ENCODE data around the gene CAND2. TPM values are rescaled to one million over a fixed set of nuclear protein-coding genes. Genes with fewer than 3 reads are reported as not detected.

CAND2 gene
- total and polyA plus RNA-seq, 9 of the 15 experiments (the other 6 are each of a cell fraction or from before 2014, with no cell fraction given), result 0.91 to 14.9 (median 4.3) TPM

- no peak for TF ChIP-seq HBP1 (CRISPR knock-in tag; IDR thresholded peaks at IDR 0.05)
- no peak for TF ChIP-seq ZNF263 (CRISPR knock-in tag; IDR thresholded peaks at IDR 0.05; ENCODE audit: borderline replicate concordance)
- no peak for TF ChIP-seq ZNF583 (CRISPR knock-in tag; IDR thresholded peaks at IDR 0.05)
- no peak for TF ChIP-seq IRF2 (CRISPR knock-in tag; IDR thresholded peaks at IDR 0.05)
- TF ChIP-seq DEAF1 (CRISPR knock-in tag; IDR thresholded peaks at IDR 0.05), result no peak
- no peak for TF ChIP-seq RB1 (IDR thresholded peaks at IDR 0.05; ENCODE audit: low read depth)
- TF ChIP-seq ZNF280B (CRISPR knock-in tag; IDR thresholded peaks at IDR 0.05), result no peak
- TF ChIP-seq SRSF1 (IDR thresholded peaks at IDR 0.05; ENCODE audit: low read depth, low read length), result no peak
- TF ChIP-seq ZKSCAN8 (CRISPR knock-in tag; IDR thresholded peaks at IDR 0.05), result no peak
- TF ChIP-seq BACH1 (tag; IDR thresholded peaks at IDR 0.05), result no peak
- TF ChIP-seq NEUROD1 (IDR thresholded peaks at IDR 0.05; ENCODE audit: borderline replicate concordance, low read depth, low read length, partially characterized antibody), result peak; percentile 24
- TF ChIP-seq DMBX1 (CRISPR knock-in tag; IDR thresholded peaks at IDR 0.05; ENCODE audit: borderline replicate concordance), result no peak
- no peak for TF ChIP-seq MXD1 (CRISPR knock-in tag; IDR thresholded peaks at IDR 0.05; ENCODE audit: borderline replicate concordance, poor library complexity, severe bottlenecking)
- TF ChIP-seq SREBF1 (IDR thresholded peaks at IDR 0.05; ENCODE audit: borderline replicate concordance, low read depth, low read length), result no peak
- no peak for TF ChIP-seq ATF4 (CRISPR knock-in tag; IDR thresholded peaks at IDR 0.05)
- TF ChIP-seq ZNF354B (CRISPR knock-in tag; IDR thresholded peaks at IDR 0.05), result no peak
- TF ChIP-seq HDAC2 (IDR thresholded peaks at IDR 0.05), result no peak
- no peak for TF ChIP-seq ETS2 (tag; IDR thresholded peaks at IDR 0.05; ENCODE audit: borderline replicate concordance, poor library complexity, severe bottlenecking)
- no peak for TF ChIP-seq CREM (IDR thresholded peaks at IDR 0.05; ENCODE audit: low read depth)
- TF ChIP-seq NBN (IDR thresholded peaks at IDR 0.05; ENCODE audit: low read depth), result no peak
- TF ChIP-seq MAFK (IDR thresholded peaks at IDR 0.05; ENCODE audit: low read length), result no peak
- no peak for TF ChIP-seq ZNF76 (CRISPR knock-in tag; IDR thresholded peaks at IDR 0.05; ENCODE audit: borderline replicate concordance)
- TF ChIP-seq JUND (IDR thresholded peaks at IDR 0.05; ENCODE audit: borderline replicate concordance, low read depth, low read length), result no peak
- no peak for TF ChIP-seq JUND (tag; IDR thresholded peaks at IDR 0.05; ENCODE audit: borderline replicate concordance, low read depth, low read length)
Observed at GRCh38 chr3:12782172-12782815, 14.2 kb upstream of the CAND2 start (continued).

Data from K562 (cell line).